ENCODE measurements around the gene TCERG1L.

TCERG1L gene

GRCh38 chr10:131095313-131095580 lies 216.3 kb downstream of the TCERG1L start:
- no peak for DNase-seq

- no peak for DNase-seq
Measured at GRCh38 chr10:131094527-131095312, 216.8 kb downstream of the TCERG1L start.

- DNase-seq = no peak
Measured at GRCh38 chr10:131093795-131094366, 217.6 kb downstream of the TCERG1L start.

GRCh38 chr10:131093346-131093745 lies 218.2 kb downstream of the TCERG1L start:
- no peak for DNase-seq

- DNase-seq = no peak
Measured at GRCh38 chr10:131092876-131093275, 218.6 kb downstream of the TCERG1L start.

- no peak for DNase-seq
Measured at GRCh38 chr10:131092386-131092785, 219.1 kb downstream of the TCERG1L start.

GRCh38 chr10:131091682-131092081 lies 219.8 kb downstream of the TCERG1L start:
- no peak for DNase-seq

GRCh38 chr10:131090761-131091661 lies 220.5 kb downstream of the TCERG1L start:
- DNase-seq = no peak

- no peak for DNase-seq
Measured at GRCh38 chr10:131089861-131090260, 221.7 kb downstream of the TCERG1L start.

GRCh38 chr10:131089150-131089549 lies 222.4 kb downstream of the TCERG1L start:
- DNase-seq = no peak

- peak; percentile 10 for DNase-seq
Measured at GRCh38 chr10:131088619-131089018, 222.9 kb downstream of the TCERG1L start.

- no peak for DNase-seq
Measured at GRCh38 chr10:131087464-131088215, 223.9 kb downstream of the TCERG1L start.

GRCh38 chr10:131086511-131086910 lies 225.0 kb downstream of the TCERG1L start:
- DNase-seq = no peak

GRCh38 chr10:131086094-131086493 lies 225.4 kb downstream of the TCERG1L start:
- DNase-seq = no peak

GRCh38 chr10:131085091-131085860 lies 226.2 kb downstream of the TCERG1L start:
- no peak for DNase-seq

- DNase-seq = no peak
Measured at GRCh38 chr10:131084791-131085090, 226.8 kb downstream of the TCERG1L start.

- DNase-seq = no peak
Measured at GRCh38 chr10:131083915-131084790, 227.4 kb downstream of the TCERG1L start.

GRCh38 chr10:131082991-131083481 lies 228.5 kb downstream of the TCERG1L start:
- DNase-seq = no peak

- no peak for DNase-seq
Measured at GRCh38 chr10:131082201-131082850, 229.2 kb downstream of the TCERG1L start.

GRCh38 chr10:131081786-131082185 lies 229.7 kb downstream of the TCERG1L start:
- no peak for DNase-seq

GRCh38 chr10:131081376-131081775 lies 230.1 kb downstream of the TCERG1L start:
- no peak for DNase-seq

Data from NCI-H82 (cell line).